ENCODE data around the gene APP.

- no peak for TF ChIP-seq TAF1 (IDR thresholded peaks at IDR 0.05; ENCODE audit: low read depth)
- TF ChIP-seq MAX (IDR thresholded peaks at IDR 0.05): no peak
- no peak for TF ChIP-seq REST (IDR thresholded peaks at IDR 0.05; ENCODE audit: low read depth)
- no peak for TF ChIP-seq NFIC (IDR thresholded peaks at IDR 0.05)
- TF ChIP-seq YY1 (IDR thresholded peaks at IDR 0.05; ENCODE audit: low read depth): no peak
- no peak for TF ChIP-seq TCF12 (IDR thresholded peaks at IDR 0.05; ENCODE audit: low read depth)
- TF ChIP-seq EP300 (IDR thresholded peaks at IDR 0.05; ENCODE audit: borderline replicate concordance): no peak
- TF ChIP-seq CREB1 (IDR thresholded peaks at IDR 0.05; ENCODE audit: low read depth): no peak
- TF ChIP-seq FOXM1 (IDR thresholded peaks at IDR 0.05; ENCODE audit: borderline replicate concordance, low read depth): no peak
- no peak for TF ChIP-seq RAD21 (IDR thresholded peaks at IDR 0.05; ENCODE audit: low read depth)
- TF ChIP-seq EGR1 (IDR thresholded peaks at IDR 0.05): no peak
- TF ChIP-seq TEAD4 (IDR thresholded peaks at IDR 0.05): no peak
- no peak for TF ChIP-seq ZBTB7A (IDR thresholded peaks at IDR 0.05; ENCODE audit: low read depth)
- TF ChIP-seq CEBPB (IDR thresholded peaks at IDR 0.05): no peak
These were observed 45.0 kb downstream of the APP start for GRCh38 chr21:26125433-26126167.

Measured in Ishikawa (cell line).